Neural progenitor cell (in vitro differentiated cells): ENCODE measurements around the gene CDC5L.

ENCODE experiments used
- EZH2 ChIP-seq: fragments of 200-600 bp; sonication (generic); IDR thresholded peaks from 2 replicates; pipeline ENCODE4 v1.6.1; 2017; ENCODE audit warnings: antibody characterized with exemption, mild to moderate bottlenecking, moderate library complexity
- EZH2phosphoT487 ChIP-seq: fragments of 200-600 bp; sonication (generic); IDR thresholded peaks from 2 replicates; pipeline ENCODE4 v1.6.1; 2017; ENCODE audit warnings: antibody characterized with exemption
- TF ChIP-seq, protein P1 (sequence below): fragments of 200-600 bp; sonication (generic); IDR thresholded peaks from 2 replicates; pipeline ENCODE4 v1.5.1; 2017; ENCODE audit warnings: antibody characterized with exemption, mild to moderate bottlenecking

DNA sequence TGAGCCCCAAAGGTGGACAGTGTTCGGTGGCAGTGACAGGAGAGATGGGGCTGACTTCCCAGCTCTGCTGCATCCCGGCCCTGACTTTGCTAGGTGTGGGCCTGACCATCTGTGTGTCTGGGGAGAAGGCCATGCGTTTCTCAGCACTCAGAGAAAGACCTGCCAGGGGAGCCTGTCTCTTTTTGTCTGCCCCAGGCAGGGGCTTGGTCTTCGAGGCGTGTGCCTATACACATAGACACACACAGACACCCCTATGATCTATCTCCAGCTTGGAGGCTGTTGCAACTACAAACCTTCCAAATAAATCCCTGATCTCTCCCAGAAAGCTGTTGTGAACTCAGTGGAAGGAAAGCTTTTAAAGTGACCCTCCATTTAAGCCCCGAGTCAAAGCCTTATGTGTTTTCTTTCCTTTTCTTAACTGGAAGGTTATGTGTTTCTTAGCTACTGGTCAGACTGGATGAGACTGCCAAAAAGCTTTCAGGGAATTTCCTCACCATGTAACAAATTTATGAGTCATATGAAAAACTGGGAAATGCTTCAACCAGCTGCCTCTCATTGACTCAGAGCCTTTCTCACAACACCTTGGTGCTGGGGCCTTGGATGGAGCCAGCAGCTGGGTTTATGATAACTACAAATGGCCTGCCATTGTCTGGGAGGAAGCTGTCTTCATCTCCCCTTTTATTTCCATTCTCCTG is 102.6 kb downstream of the CDC5L start:
- TF ChIP-seq, protein P1, sequence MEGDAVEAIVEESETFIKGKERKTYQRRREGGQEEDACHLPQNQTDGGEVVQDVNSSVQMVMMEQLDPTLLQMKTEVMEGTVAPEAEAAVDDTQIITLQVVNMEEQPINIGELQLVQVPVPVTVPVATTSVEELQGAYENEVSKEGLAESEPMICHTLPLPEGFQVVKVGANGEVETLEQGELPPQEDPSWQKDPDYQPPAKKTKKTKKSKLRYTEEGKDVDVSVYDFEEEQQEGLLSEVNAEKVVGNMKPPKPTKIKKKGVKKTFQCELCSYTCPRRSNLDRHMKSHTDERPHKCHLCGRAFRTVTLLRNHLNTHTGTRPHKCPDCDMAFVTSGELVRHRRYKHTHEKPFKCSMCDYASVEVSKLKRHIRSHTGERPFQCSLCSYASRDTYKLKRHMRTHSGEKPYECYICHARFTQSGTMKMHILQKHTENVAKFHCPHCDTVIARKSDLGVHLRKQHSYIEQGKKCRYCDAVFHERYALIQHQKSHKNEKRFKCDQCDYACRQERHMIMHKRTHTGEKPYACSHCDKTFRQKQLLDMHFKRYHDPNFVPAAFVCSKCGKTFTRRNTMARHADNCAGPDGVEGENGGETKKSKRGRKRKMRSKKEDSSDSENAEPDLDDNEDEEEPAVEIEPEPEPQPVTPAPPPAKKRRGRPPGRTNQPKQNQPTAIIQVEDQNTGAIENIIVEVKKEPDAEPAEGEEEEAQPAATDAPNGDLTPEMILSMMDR, result no peak
- TF ChIP-seq EZH2 (no peak), EZH2phosphoT487 (no peak)
